Motor neuron (in vitro differentiated cells): ENCODE data around the gene PDSS1. TPM values are rescaled to one million over a fixed set of nuclear protein-coding genes. Genes with fewer than 3 reads are reported as not detected.

Experiments used
- ATAC-seq, 8 experiments: fragments of 200-7000 bp; cut with Tn5 transposase; replicated peaks in 6 of 8; 2 replicates each; pipeline ENCODE4 v1.8.0; 2021; ENCODE audit warnings: mild to moderate bottlenecking in 8 of 8, moderate library complexity in 8 of 8
- H3K27ac ChIP-seq, 2 donors: fragments of 250-450 bp; sonication (Bioruptor Pico); 2 replicates each; pipeline ENCODE4 v1.9.0; 2021; ENCODE audit warnings: antibody characterized with exemption in 2 of 2, mild to moderate bottlenecking in 2 of 2, moderate library complexity in 1 of 2
- H3K4me1 ChIP-seq, 2 donors: fragments of 250-450 bp; sonication (Bioruptor Pico); replicated peaks in 1 of 2; 2 replicates each; pipeline ENCODE4 v1.6.1; 2021; ENCODE audit warnings: antibody characterized with exemption in 2 of 2, mild to moderate bottlenecking in 2 of 2, moderate library complexity in 1 of 2
- H3K4me3 ChIP-seq, 5 donors: fragments of 250-450 bp; sonication (Bioruptor Pico); 2 replicates each; pipeline ENCODE4 v1.9.0; 2021; ENCODE audit warnings: antibody characterized with exemption in 5 of 5, mild to moderate bottlenecking in 5 of 5, moderate library complexity in 4 of 5
- WGBS, 10 experiments: fragments of 450-650 bp; shearing (Covaris generic); methylation state at CpG; one replicate each; pipeline ENCODE4 v1.0.0; 2022; 5-methylcytosine and 5-hydroxymethylcytosine counted together
- in situ Hi-C, 9 experiments: fragments of 400-800 bp; cut with MboI; loops; one replicate each; pipeline ENCODE4 v1.15.0; 2021; ENCODE audit warnings: low sequenced_read_pairs in 9 of 9, low pct_unique_long_range_greater_than_20kb in 2 of 9; ENCODE audit not compliant: unreplicated experiment in 9 of 9
- total RNA-seq, 8 experiments: library from RNA; unstranded; fragments of 300-600 nt; gene quantifications; 2 replicates each; pipeline versions ENCODE4 v1.2.3 to v1.2.4, GENCODE V29; 2022

Gene PDSS1
- total RNA-seq, 8 experiments from 2014 or later: 6.4 to 24.6 (median 8.7) TPM

DNA sequence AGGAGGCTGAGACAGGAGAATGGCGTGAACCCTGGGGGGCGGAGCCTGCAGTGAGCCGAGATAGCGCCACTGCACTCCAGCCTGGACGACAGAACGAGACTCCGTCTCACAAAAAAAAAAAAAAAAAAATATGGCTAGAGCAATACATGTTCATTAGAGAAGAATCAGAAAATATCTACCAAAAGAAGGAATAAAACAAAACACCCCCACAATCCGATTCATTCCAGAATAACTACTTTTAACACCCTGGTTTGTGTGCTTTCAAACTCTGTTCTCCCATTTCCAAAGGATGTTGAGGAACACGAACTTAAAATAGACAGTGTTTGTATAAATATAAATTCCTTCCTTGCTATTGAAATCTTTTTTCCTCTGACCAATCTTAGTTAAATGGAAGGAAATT lies 6.5 kb downstream of the PDSS1 start:
- 52 to 100% (median 100%) methylated on average over 1 to 9 of the region's 9 CpGs; no CpG with 5 or more reads in 1 of the 10 experiments for WGBS, 10 experiments
- H3K4me1 ChIP-seq: peaks cover 0 to under 1% of the 10 kb centered on the region in 2 donors
- H3K27ac ChIP-seq: no peak overlapping the region
- H3K4me3 ChIP-seq: no peak overlapping the region
- no peak for ATAC-seq
- in situ Hi-C loops: loop anchor here in 3 of 9 experiments (25.0 kb wide), 1 partner anchor 158 kb away; the partner anchor contains the start of gene ABI1 (in 3 of the 3)

DNA sequence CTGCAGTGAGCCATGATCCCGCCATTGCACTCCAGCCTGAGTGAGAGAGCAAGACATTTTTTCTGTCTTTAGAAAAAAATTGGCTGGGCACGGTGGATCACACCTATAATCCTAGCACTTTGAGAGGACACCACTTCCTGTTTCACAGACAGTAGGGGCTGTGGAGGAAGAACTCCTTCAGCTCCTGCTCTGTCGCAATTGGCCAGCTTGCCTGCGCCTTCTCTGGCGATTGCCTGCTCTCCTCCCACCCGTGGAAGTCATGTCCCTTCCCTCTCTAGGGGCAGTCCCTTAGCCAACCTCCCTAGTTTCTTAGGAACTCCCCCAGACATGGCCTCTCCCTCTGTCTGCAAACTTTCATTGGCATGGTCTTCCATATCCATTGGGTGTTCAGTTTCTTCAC lies 8.7 kb downstream of the PDSS1 start:
- Histone ChIP-seq H3K27ac (no peak overlapping the region), H3K4me1 (no peaks in the 10 kb centered on the region), H3K4me3 (no peak overlapping the region)
- in situ Hi-C loops: loop anchor here in 3 of 9 experiments (25.0 kb wide), 1 partner anchor 156 kb away; the partner anchor contains the start of gene ABI1 (in 3 of the 3)
- 75 to 100% (median 100%) methylated on average over 1 to 3 of the region's 6 CpGs; no CpG with 5 or more reads in 3 of the 10 experiments for WGBS, 10 experiments
- no peak for ATAC-seq

DNA sequence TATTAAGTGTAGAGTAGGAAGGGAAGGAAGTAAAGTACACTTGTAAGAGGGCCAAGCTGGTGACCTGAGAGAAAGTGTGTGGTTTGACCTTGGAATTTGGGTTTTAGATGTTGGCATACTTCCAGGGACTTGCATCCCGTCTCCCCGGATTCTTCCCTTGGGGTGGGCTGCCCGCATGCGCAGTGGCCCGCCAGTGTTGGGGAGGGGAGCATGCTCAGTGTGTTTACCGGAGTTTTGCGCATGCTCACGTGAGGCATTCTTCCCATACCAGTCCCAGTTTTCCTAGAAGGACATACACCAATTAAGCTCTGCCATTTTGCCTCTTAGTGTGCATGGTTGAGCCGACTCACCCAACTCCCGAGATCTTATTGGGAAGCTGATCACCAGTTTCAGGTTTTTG lies 9.4 kb downstream of the PDSS1 start:
- in situ Hi-C loops: loop anchor here in 3 of 9 experiments (25.0 kb wide), 1 partner anchor 155 kb away; the partner anchor contains the start of gene ABI1 (in 3 of the 3)
- no peak for ATAC-seq
- H3K27ac ChIP-seq: no peak overlapping the region
- H3K4me3 ChIP-seq: no peak overlapping the region
- H3K4me1 ChIP-seq: no peaks in the 10 kb centered on the region
- WGBS, 10 experiments: 83 to 100% (median 96%) methylated on average over 1 to 7 of the region's 10 CpGs; no CpG with 5 or more reads in 4 of the 10 experiments

DNA sequence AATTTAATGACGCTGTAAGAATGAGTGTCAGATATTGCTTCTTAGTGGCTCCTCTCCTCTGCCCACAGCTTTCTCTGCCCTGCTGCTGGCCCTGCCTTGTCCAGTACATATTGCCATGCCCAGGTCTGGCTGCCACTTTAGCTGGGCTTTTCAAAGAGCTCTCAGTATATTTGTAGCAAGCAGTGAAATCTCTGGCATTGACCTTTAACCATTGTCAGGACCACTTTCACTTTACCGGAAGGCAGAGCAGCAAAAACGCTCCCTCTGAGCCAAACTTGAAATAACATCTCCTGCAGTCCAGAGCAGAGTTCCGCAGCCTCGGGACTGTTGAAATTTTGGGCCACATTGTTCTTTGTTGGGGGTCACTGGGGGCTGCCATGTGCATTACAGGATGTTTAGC lies 13.8 kb downstream of the PDSS1 start:
- ATAC-seq: no peak
- in situ Hi-C loops: loop anchor here in 3 of 9 experiments (25.0 kb wide), 1 partner anchor 151 kb away; the partner anchor contains the start of gene ABI1 (in 3 of the 3)
- 96 to 100% methylated on average over 3 to 5 of the region's 5 CpGs; no CpG with 5 or more reads in 8 of the 10 experiments for WGBS, 10 experiments
- H3K27ac ChIP-seq: no peak overlapping the region
- no peak overlapping the region for H3K4me3 ChIP-seq
- no peaks in the 10 kb centered on the region for H3K4me1 ChIP-seq

DNA sequence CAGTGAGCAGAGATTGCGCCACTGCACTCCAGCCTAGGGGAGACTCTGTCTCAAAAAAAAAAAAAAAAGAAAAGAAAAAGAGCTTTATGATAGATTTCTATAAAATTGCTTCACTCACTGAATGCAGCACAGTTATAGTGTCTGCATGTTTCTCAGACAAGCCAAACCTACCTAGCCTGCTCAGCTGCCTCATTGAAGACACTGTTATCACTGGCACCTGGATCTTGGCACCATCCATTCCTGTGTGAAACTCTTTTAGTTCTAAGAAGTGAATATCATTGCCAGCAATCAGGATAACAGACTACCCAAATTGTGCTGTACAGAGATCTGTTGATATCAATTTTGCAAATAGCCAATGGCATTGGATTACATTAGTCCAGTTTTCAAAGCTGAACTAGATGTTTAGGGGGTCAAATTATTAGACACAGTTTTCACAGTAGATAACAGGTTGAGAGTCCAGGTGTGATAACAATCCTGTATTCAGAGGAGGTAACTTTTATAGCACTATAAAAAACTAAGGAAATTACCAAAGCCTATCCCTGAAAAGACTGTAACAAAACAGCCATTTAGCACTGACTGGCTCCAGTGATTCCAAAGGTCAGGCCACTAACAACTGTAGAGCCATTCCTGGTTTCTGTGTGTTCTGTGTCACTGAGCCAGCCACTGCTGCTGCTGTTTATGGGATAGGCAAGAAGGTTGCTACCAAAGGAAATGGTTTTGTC lies 17.1 kb downstream of the PDSS1 start:
- 100% methylated on average over 1 of the region's 1 CpG; no CpG with 5 or more reads in 9 of the 10 experiments for WGBS, 10 experiments
- in situ Hi-C loops: loop anchor here in 3 of 9 experiments (25.0 kb wide), 1 partner anchor 148 kb away; the partner anchor contains the start of gene ABI1 (in 3 of the 3)
- H3K4me1 ChIP-seq: no peaks in the 10 kb centered on the region
- no peak for ATAC-seq
- H3K27ac ChIP-seq: no peak overlapping the region
- H3K4me3 ChIP-seq: no peak overlapping the region

DNA sequence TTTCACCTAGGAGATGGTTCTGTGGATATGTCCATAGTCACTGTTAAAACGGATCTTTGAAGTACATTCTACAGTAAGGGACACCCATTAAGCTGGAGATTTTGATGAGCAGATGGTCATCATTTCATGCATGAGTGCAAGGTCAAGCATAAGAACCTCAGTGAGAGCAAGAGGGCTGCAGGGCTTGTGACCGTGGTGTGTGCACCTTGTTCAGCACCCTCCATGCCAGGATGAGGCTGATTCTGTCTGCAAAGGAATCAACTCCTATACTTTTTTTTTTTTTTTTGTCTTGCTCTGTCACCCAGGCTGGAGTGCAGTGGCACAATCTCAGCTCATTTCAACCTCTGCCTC lies 17.6 kb downstream of the PDSS1 start:
- no peak overlapping the region for H3K27ac ChIP-seq
- in situ Hi-C loops: loop anchor here in 3 of 9 experiments (25.0 kb wide), 1 partner anchor 147 kb away; the partner anchor contains the start of gene ABI1 (in 3 of the 3)
- H3K4me3 ChIP-seq: no peak overlapping the region
- WGBS, 10 experiments: 67 to 100% (median 92%) methylated on average over 1 to 2 of the region's 2 CpGs; no CpG with 5 or more reads in 2 of the 10 experiments
- ATAC-seq: no peak
- H3K4me1 ChIP-seq: no peaks in the 10 kb centered on the region

DNA sequence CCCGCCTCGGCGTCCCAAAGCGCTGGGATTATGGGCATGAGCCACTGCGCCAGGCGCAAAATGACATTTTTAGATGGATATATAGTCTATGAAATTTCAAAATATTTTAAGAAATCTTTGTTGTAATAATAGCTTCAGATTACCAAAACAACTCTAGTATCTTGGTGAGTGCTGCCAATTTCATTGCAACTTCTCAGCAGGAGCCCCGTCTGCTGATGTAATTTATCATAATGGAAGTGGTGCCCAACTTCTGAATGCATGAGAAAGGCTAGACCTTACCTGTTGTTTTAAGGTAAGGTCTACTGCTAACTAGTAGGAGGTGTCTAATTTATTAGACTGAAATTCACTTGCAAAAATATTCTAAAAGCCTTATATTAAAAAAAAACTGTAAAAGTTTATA lies 20.0 kb downstream of the PDSS1 start:
- 92 to 100% (median 100%) methylated on average over 1 to 7 of the region's 7 CpGs; no CpG with 5 or more reads in 4 of the 10 experiments for WGBS, 10 experiments

DNA sequence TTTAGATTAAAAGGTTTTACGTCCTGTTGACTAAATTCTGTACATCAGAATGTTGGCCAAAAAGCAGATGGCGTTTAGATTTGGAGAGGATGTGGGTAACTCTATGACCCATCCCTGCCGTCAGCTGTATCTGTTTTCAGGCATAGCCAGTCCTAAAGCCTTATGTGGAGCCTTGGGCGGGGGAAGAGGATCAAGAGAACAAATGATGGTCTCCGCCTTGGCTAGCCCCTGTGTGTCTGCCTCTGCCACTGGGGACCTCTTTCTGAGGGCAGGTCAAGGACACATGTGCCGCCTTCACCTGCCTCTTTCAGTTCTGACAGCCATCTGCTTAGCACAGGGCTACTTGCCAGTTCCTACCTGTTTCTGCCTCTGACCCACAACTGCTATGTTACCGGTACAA lies 24.1 kb downstream of the PDSS1 start:
- no peaks in the 10 kb centered on the region for H3K4me1 ChIP-seq
- 80 to 100% (median 98%) methylated on average over 1 to 6 of the region's 7 CpGs; no CpG with 5 or more reads in 3 of the 10 experiments for WGBS, 10 experiments
- ATAC-seq: no peak
- in situ Hi-C loops: loop anchor here in 4 of 9 experiments (10.0 to 25.0 kb wide), 2 partner anchors 141 to 153 kb away; partner anchors contain the start of gene ABI1 (in 3 of the 4)
- no peak overlapping the region for H3K27ac ChIP-seq
- no peak overlapping the region for H3K4me3 ChIP-seq

More for the DNA sequence above, 20.0 kb downstream of the PDSS1 start:
- Histone ChIP-seq H3K4me3 (no peak overlapping the region), H3K27ac (no peak overlapping the region), H3K4me1 (no peaks in the 10 kb centered on the region)
- ATAC-seq: no peak
- in situ Hi-C loops: loop anchor here in 3 of 9 experiments (25.0 kb wide), 1 partner anchor 145 kb away; the partner anchor contains the start of gene ABI1 (in 3 of the 3)

DNA sequence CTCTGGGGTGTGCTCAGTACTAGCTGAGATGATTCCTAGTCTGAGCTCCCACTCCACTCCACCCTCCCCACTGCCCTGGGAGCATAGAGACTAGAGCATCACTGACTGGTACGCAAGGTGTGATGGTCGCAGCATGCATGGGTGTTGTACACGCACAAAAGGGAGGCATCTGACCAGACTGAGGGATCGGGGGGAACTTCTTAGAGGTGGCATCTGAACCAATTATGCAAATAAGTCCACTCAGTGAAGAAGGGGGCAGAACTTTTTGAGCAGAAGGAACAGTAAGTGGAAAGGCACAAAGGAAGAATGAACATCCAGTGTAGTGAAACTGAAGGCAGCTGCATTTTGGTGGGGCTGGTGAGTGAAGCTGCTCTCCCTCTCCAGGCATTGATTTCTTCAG lies 25.5 kb downstream of the PDSS1 start:
- no peaks in the 10 kb centered on the region for H3K4me1 ChIP-seq
- no peak for ATAC-seq
- H3K27ac ChIP-seq: no peak overlapping the region
- in situ Hi-C loops: loop anchor here in 4 of 9 experiments (10.0 to 25.0 kb wide), 2 partner anchors 139 to 152 kb away; partner anchors contain the start of gene ABI1 (in 3 of the 4)
- WGBS, 10 experiments: 67 to 96% (median 86%) methylated on average over 1 to 4 of the region's 4 CpGs; no CpG with 5 or more reads in 5 of the 10 experiments
- no peak overlapping the region for H3K4me3 ChIP-seq

DNA sequence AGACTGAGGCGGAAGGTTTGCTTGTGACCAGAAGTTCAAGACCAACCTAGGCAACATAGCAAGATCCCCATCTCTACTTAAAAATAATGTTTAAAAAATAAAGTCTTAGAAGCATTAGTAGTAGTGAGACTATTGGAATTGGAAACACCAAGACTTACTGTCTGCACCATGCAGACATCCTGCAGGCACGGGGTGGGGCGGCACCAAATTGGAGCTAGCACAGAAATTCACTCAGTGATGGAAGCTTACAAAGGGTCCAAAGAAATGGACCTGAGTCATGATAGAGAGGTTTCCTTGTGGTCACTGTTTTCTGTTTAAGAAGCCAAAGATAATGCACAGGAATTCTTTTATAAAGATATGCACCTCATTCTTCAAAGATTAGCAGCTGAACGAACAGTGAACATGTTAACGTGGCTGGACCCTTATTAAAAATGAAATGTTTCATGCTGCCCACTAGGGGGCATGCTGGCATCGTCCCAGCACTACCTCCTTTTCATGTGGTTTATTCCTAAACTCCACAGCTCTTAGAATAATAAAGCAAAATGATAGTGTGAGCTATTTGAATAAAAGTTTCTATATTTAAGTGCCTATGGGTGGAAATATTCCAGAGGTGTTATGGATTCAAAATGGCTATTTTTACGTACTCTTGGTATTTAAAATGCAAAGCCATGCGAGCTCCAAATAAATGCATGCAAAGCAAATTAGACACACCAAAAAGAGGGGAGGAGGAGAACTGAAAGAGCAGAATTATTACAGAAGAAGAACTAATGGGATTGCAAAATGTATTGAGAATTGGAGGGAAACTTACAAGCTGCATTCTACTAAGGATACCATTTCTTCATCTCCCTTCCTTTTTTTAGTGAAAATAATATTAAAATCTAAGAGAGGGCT lies 28.6 kb downstream of the PDSS1 start:
- H3K4me3 ChIP-seq: no peak overlapping the region
- in situ Hi-C loops: loop anchor here in 5 of 9 experiments (10.0 to 25.0 kb wide), 2 partner anchors 136 to 149 kb away; partner anchors contain the start of gene ABI1 (in 4 of the 5)
- 3 to 77% (median 39%) methylated on average over 1 to 7 of the region's 8 CpGs; no CpG with 5 or more reads in 1 of the 10 experiments for WGBS, 10 experiments
- peak; percentile 60 to 91 (median 72) for ATAC-seq
- H3K27ac ChIP-seq: no peak overlapping the region
- H3K4me1 ChIP-seq: no peaks in the 10 kb centered on the region

DNA sequence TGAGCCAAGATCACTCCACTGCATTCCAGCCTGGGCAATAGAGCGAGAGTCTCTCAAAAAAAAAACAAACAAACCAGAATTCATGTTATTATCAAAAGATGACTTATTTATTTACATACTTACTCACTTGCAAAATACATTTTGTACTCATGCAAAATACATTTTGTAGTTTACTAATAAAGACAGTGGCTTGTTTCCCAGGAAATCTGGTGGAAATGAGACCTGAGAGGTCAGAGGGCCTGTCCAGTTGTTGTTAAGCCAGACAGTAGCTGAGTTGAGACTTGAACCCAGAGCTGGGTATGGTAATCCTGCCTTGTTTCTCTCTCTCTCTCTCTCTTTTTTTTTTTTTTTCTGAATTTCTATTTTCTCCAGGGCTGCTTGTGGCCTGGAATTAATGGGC lies 29.5 kb downstream of the PDSS1 start:
- WGBS, 10 experiments: 0 to 100% (median 80%) methylated on average over 1 of the region's 1 CpG; no CpG with 5 or more reads in 7 of the 10 experiments
- no peaks in the 10 kb centered on the region for H3K4me1 ChIP-seq
- H3K27ac ChIP-seq: no peak overlapping the region
- ATAC-seq: peak in 2 of 8 experiments; percentile 14 to 31
- in situ Hi-C loops: loop anchor here in 5 of 9 experiments (10.0 to 25.0 kb wide), 2 partner anchors 135 to 148 kb away; partner anchors contain the start of gene ABI1 (in 4 of the 5)
- no peak overlapping the region for H3K4me3 ChIP-seq

DNA sequence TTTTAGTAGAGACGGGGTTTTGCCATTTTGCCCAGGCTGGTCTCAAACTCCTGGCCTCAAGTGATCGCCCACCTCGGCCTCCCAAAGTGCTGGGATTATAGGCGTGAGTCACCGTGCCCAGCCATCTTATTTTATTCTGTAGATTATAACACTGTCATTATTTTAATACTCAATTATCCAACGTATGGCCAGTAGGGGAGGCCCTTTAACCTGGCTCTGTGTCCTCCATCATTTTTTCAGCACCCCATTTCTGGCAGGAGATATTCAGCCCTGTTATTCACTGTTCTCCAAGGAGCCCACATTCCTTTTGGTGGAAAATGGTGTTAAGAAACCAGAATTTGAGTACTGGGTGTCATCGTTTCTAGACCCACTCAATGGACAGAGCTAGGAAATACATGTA lies 31.5 kb downstream of the PDSS1 start:
- no peak overlapping the region for H3K27ac ChIP-seq
- peaks cover 0 to 4% of the 10 kb centered on the region in 2 donors for H3K4me1 ChIP-seq
- no peak for ATAC-seq

More for the DNA sequence above, 31.5 kb downstream of the PDSS1 start:
- WGBS, 10 experiments: 94 to 100% (median 100%) methylated on average over 1 to 6 of the region's 7 CpGs; no CpG with 5 or more reads in 3 of the 10 experiments
- no peak overlapping the region for H3K4me3 ChIP-seq
- in situ Hi-C loops: loop anchor here in 5 of 9 experiments (10.0 to 25.0 kb wide), 2 partner anchors 133 to 146 kb away; partner anchors contain the start of gene ABI1 (in 4 of the 5)
